ENCODE results near the gene GABRR3. TPM values are rescaled to one million over a fixed set of nuclear protein-coding genes. Genes with fewer than 3 reads are reported as not detected.

GABRR3 gene
- total RNA-seq, 3 donors from 2014 or later (not counting 1 experiment from before 2014, with no cell fraction given): not detected

GRCh38 chr3:98008855-98009254 is 26.3 kb downstream of the GABRR3 start:
- DNase-seq (no peak), ATAC-seq (no peak)
- intact Hi-C loops (cut with micrococcal nuclease): no loop called here
- no peaks in the 10 kb centered on the region for H3K27me3 ChIP-seq (ENCODE audit: control insufficient read depth, insufficient read depth, low read length)
- TF ChIP-seq CTCF (IDR thresholded peaks at IDR 0.05): no peak
- H3K4me3 Mint-ChIP-seq: no peak overlapping the region
- no peaks in the 10 kb centered on the region for H3K9me3 ChIP-seq (ENCODE audit: control insufficient read depth, insufficient read depth, low read length)
- 36% methylated on average over 2 of the region's 2 CpGs for WGBS (ENCODE audit: insufficient coverage)
- no peak overlapping the region for H3K4me3 ChIP-seq (ENCODE audit: low read length)
- H3K36me3 ChIP-seq (ENCODE audit: control insufficient read depth, insufficient read depth, low read length): no peaks in the 10 kb centered on the region
- H3K4me1 ChIP-seq (ENCODE audit: control insufficient read depth, insufficient read depth, low read length): peaks cover under 1% of the 10 kb centered on the region
- peaks cover 9 to 10% of the 10 kb centered on the region in 2 donors for H3K27me3 Mint-ChIP-seq (ENCODE audit: low read depth in 2 of 2)
- no peak overlapping the region for H3K27ac ChIP-seq (ENCODE audit: low read length)
- H3K27ac Mint-ChIP-seq: no peak overlapping the region
- no peaks in the 10 kb centered on the region for H3K36me3 Mint-ChIP-seq
- H3K9me3 Mint-ChIP-seq: no peaks in the 10 kb centered on the region
- peaks cover 6 to 8% of the 10 kb centered on the region in 2 donors for H3K4me1 Mint-ChIP-seq

- Mint-ChIP-seq H3K27me3 (ENCODE audit: low read depth in 2 of 2) (peaks cover 0 to 7% of the 10 kb centered on the region in 2 donors), H3K4me3 (no peak overlapping the region), H3K9me3 (no peaks in the 10 kb centered on the region), H3K36me3 (no peaks in the 10 kb centered on the region), H3K4me1 (peaks cover 11 to 16% of the 10 kb centered on the region in 2 donors), H3K27ac (no peak overlapping the region)
- intact Hi-C loops (cut with micrococcal nuclease): no loop called here
- no CpG with 5 or more reads among the region's 2 CpGs for WGBS (ENCODE audit: insufficient coverage)
- no peak overlapping the region for H3K4me3 ChIP-seq (ENCODE audit: low read length)
- ATAC-seq (no peak), DNase-seq (no peak)
- no peaks in the 10 kb centered on the region for H3K9me3 ChIP-seq (ENCODE audit: control insufficient read depth, insufficient read depth, low read length)
- H3K27ac ChIP-seq (ENCODE audit: low read length): no peak overlapping the region
- no peaks in the 10 kb centered on the region for H3K36me3 ChIP-seq (ENCODE audit: control insufficient read depth, insufficient read depth, low read length)
- H3K4me1 ChIP-seq (ENCODE audit: control insufficient read depth, insufficient read depth, low read length): peaks cover 8% of the 10 kb centered on the region
- no peaks in the 10 kb centered on the region for H3K27me3 ChIP-seq (ENCODE audit: control insufficient read depth, insufficient read depth, low read length)
- TF ChIP-seq CTCF (IDR thresholded peaks at IDR 0.05): no peak
Measured at GRCh38 chr3:98005438-98005837, 29.7 kb downstream of the GABRR3 start.

- WGBS (ENCODE audit: insufficient coverage): 50% methylated on average over 1 of the region's 3 CpGs
- Histone ChIP-seq H3K9me3 (ENCODE audit: control insufficient read depth, insufficient read depth, low read length) (no peaks in the 10 kb centered on the region), H3K4me1 (ENCODE audit: control insufficient read depth, insufficient read depth, low read length) (peaks cover 8% of the 10 kb centered on the region), H3K27ac (ENCODE audit: low read length) (no peak overlapping the region), H3K4me3 (ENCODE audit: low read length) (no peak overlapping the region), H3K36me3 (ENCODE audit: control insufficient read depth, insufficient read depth, low read length) (no peaks in the 10 kb centered on the region), H3K27me3 (ENCODE audit: control insufficient read depth, insufficient read depth, low read length) (no peaks in the 10 kb centered on the region)
- no peak for TF ChIP-seq CTCF (IDR thresholded peaks at IDR 0.05)
- Mint-ChIP-seq H3K4me3 (no peak overlapping the region), H3K9me3 (no peaks in the 10 kb centered on the region), H3K27me3 (ENCODE audit: low read depth in 2 of 2) (peaks cover 0 to 7% of the 10 kb centered on the region in 2 donors), H3K36me3 (no peaks in the 10 kb centered on the region), H3K27ac (no peak overlapping the region), H3K4me1 (peaks cover 11 to 16% of the 10 kb centered on the region in 2 donors)
- DNase-seq: no peak
- ATAC-seq: no peak
- intact Hi-C loops (cut with micrococcal nuclease): no loop called here
Measured at GRCh38 chr3:98004721-98005120, 30.4 kb downstream of the GABRR3 start.

GRCh38 chr3:98003306-98003969 is 31.7 kb downstream of the GABRR3 start:
- intact Hi-C loops (cut with micrococcal nuclease): no loop called here
- ATAC-seq (peak in 2 of 3 donors; percentile 49 to 58), DNase-seq (peak in 1 of 2 donors; percentile 29)
- Mint-ChIP-seq H3K36me3 (no peaks in the 10 kb centered on the region), H3K9me3 (no peaks in the 10 kb centered on the region), H3K27me3 (ENCODE audit: low read depth in 2 of 2) (peaks cover 7 to 9% of the 10 kb centered on the region in 2 donors), H3K4me3 (no peak overlapping the region), H3K4me1 (peaks cover 11 to 16% of the 10 kb centered on the region in 2 donors), H3K27ac (peak overlapping the region in 1 of 2 donors; percentile 2)
- Histone ChIP-seq H3K9me3 (ENCODE audit: control insufficient read depth, insufficient read depth, low read length) (no peaks in the 10 kb centered on the region), H3K4me3 (ENCODE audit: low read length) (no peak overlapping the region), H3K4me1 (ENCODE audit: control insufficient read depth, insufficient read depth, low read length) (peaks cover 8% of the 10 kb centered on the region), H3K27ac (ENCODE audit: low read length) (peak overlapping the region; percentile 8), H3K27me3 (ENCODE audit: control insufficient read depth, insufficient read depth, low read length) (no peaks in the 10 kb centered on the region), H3K36me3 (ENCODE audit: control insufficient read depth, insufficient read depth, low read length) (no peaks in the 10 kb centered on the region)
- 14% methylated on average over 2 of the region's 2 CpGs for WGBS (ENCODE audit: insufficient coverage)
- no peak for TF ChIP-seq CTCF (IDR thresholded peaks at IDR 0.05)

Data from natural killer cell (primary cell).